ENCODE results near the gene FBXL19.

FBXL19 gene

GRCh38 chr16:30893417-30893743 lies 30.0 kb upstream of the FBXL19 start:
- Histone ChIP-seq H3K4me3 (ENCODE audit: low read length) (peak overlapping the region; percentile 85), H2AK5ac (ENCODE audit: low read length) (no peak overlapping the region), H2BK120ac (ENCODE audit: low read depth, low read length) (peak overlapping the region; percentile 23), H3K79me1 (ENCODE audit: low read length) (peaks cover 5% of the 10 kb centered on the region), H3K79me2 (ENCODE audit: control insufficient read depth, insufficient read depth, low read length) (peaks cover 4% of the 10 kb centered on the region), H4K8ac (ENCODE audit: low read depth, low read length) (no peak overlapping the region), H3K27me3 (ENCODE audit: insufficient read depth, low read length, poor library complexity) (no peaks in the 10 kb centered on the region), H2BK15ac (replicated peaks; ENCODE audit: low read depth) (no peak overlapping the region), H3K4me1 (ENCODE audit: control insufficient read depth, low read depth, low read length) (peaks cover 21% of the 10 kb centered on the region), H3K36me3 (ENCODE audit: control insufficient read depth, insufficient read depth, low read length) (peaks cover 5% of the 10 kb centered on the region), H3K4ac (ENCODE audit: low read depth, low read length) (peak overlapping the region; percentile 84), H3K27ac (ENCODE audit: low read depth, low read length) (peak overlapping the region; percentile 10), H2BK5ac (ENCODE audit: low read length) (peak overlapping the region; percentile 82), H3K56ac (ENCODE audit: low read length) (peak overlapping the region; percentile 98), H3K4me2 (ENCODE audit: low read length) (peak overlapping the region; percentile 87), H3K18ac (ENCODE audit: low read length) (peak overlapping the region; percentile 44), H3K9ac (ENCODE audit: low read length) (peak overlapping the region; percentile 99), H4K5ac (ENCODE audit: low read length) (no peak overlapping the region), H3K23ac (ENCODE audit: low read length) (no peak overlapping the region)
- no CpG with 5 or more reads among the region's 11 CpGs for WGBS (ENCODE audit: extremely low coverage, insufficient coverage, low lambda C conversion rate)
- no peak for DNase-seq

DNA sequence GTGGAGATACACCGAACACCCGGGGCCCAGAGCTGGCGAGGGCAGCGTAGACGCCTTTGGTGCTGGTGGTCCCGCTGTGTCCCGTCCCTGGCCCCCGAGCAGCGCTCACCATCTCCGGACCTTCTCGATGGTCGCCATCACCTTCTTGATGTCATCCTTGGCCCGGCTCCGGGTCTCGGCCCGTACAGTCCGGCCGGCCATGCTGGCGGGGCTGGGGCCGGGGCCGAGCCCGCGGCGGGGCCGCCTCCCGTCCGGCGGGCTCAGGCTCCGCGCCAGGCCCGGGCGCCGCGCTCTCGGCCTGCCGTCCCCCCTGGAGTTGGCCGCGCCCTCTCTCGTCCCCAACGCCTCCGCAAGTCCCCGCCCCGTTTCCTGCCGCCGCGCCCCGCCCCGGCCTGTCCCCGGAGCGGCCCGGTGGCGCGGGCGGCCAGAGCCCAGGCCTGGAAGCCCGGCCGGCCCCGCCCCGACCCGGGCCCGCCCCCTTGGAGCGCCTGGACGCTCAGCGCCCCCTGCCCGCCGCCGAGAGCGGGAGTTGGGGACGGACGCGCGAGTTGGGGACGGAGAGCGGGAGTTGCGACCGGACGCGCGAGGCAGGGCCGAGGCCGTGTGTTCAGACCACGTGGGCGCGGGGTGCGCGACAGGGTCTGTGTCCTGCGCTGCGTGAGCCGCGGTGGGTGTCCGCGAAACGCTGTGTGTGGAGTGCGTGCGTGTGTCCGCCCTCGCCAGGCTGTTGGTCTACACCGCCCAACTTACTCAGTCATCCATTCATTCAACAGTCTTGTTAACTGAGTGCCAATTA lies 29.4 kb upstream of the FBXL19 start, which contains the start of gene BCL7C:
TSS of gene BCL7C (minus strand) at position 334 of the 796 bp plus-strand sequence. CDS start at position 201, 133 bp downstream.
- peak within 1 kb of the TSS; percentile 45 for H3K18ac ChIP-seq (ENCODE audit: low read length)
- H3K4me1 ChIP-seq (ENCODE audit: control insufficient read depth, low read depth, low read length): peaks cover 21% of the 10 kb centered on the region
- no peak within 1 kb of the TSS for H4K8ac ChIP-seq (ENCODE audit: low read depth, low read length)
- H3K4ac ChIP-seq (ENCODE audit: low read depth, low read length): peak within 1 kb of the TSS; percentile 84
- H3K36me3 ChIP-seq (ENCODE audit: control insufficient read depth, insufficient read depth, low read length): peaks cover 2% of the 10 kb centered on the region
- H2AK5ac ChIP-seq (ENCODE audit: low read length): peak within 1 kb of the TSS; percentile 85
- H3K4me2 ChIP-seq (ENCODE audit: low read length): peak within 1 kb of the TSS; percentile 98
- H4K5ac ChIP-seq (ENCODE audit: low read length): peak within 1 kb of the TSS; percentile 2
- peak within 1 kb of the TSS; percentile 100 for H3K56ac ChIP-seq (ENCODE audit: low read length)
- H2BK15ac ChIP-seq (replicated peaks; ENCODE audit: low read depth): no peak within 1 kb of the TSS
- H2BK5ac ChIP-seq (ENCODE audit: low read length): peak within 1 kb of the TSS; percentile 98
- peak within 1 kb of the TSS; percentile 23 for H2BK120ac ChIP-seq (ENCODE audit: low read depth, low read length)
- H3K4me3 ChIP-seq (ENCODE audit: low read length): peak within 1 kb of the TSS; percentile 85
- no peaks in the 10 kb centered on the region for H3K27me3 ChIP-seq (ENCODE audit: insufficient read depth, low read length, poor library complexity)
- DNase-seq: peak; percentile 94
- WGBS (ENCODE audit: extremely low coverage, insufficient coverage, low lambda C conversion rate): no CpG with 5 or more reads among the region's 97 CpGs
- peak within 1 kb of the TSS; percentile 100 for H3K23ac ChIP-seq (ENCODE audit: low read length)
- H3K9ac ChIP-seq (ENCODE audit: low read length): peak within 1 kb of the TSS; percentile 99
- H3K79me2 ChIP-seq (ENCODE audit: control insufficient read depth, insufficient read depth, low read length): peaks cover 4% of the 10 kb centered on the region
- peak within 1 kb of the TSS; percentile 79 for H3K27ac ChIP-seq (ENCODE audit: low read depth, low read length)
- peaks cover 5% of the 10 kb centered on the region for H3K79me1 ChIP-seq (ENCODE audit: low read length)

DNA sequence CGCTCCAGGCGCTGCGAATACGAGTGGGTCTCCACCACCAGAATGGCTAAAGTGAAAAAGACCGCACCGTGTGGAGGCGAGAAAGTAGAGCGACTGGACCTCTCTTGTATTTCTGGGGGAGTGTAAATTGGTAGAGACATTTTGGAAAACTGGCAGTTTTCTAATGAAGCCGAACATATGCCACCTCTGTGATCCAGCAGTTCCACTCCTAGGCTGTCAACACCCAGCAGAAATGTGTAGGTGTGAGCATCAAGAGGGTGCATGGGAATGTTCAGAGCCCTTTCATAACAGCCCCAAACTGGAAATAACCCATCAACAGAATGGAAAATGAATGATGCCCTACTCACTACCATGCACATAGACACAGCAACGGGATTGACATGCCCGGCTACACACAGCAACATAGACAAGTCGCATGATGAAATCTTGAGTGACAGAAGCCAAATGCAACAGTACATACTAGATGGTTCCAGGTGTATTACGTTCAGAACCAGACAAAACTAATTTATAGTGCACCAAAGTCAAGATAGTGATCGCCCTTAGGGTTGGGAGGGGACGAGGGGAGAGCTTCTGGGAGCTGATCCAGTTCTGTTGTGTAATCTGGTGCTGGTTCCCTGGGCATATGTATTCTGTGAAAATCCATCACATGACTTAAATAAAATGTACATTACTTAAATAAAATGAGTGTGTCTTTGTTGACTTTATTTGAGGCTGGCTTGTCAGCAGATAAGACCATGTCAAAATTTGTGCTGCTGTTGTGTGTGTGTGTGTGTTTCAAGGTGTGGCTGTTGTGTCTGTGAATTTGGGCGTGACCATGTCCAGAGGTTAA lies 28.6 kb upstream of the FBXL19 start:
- Histone ChIP-seq H3K9ac (ENCODE audit: low read length) (peak overlapping the region; percentile 96), H3K36me3 (ENCODE audit: control insufficient read depth, insufficient read depth, low read length) (no peaks in the 10 kb centered on the region), H2BK120ac (ENCODE audit: low read depth, low read length) (no peak overlapping the region), H3K4me3 (ENCODE audit: low read length) (peak overlapping the region; percentile 52), H3K79me2 (ENCODE audit: control insufficient read depth, insufficient read depth, low read length) (peaks cover 4% of the 10 kb centered on the region), H3K23ac (ENCODE audit: low read length) (peak overlapping the region; percentile 100), H3K79me1 (ENCODE audit: low read length) (peaks cover 5% of the 10 kb centered on the region), H3K18ac (ENCODE audit: low read length) (peak overlapping the region; percentile 45), H3K56ac (ENCODE audit: low read length) (peak overlapping the region; percentile 100), H3K27me3 (ENCODE audit: insufficient read depth, low read length, poor library complexity) (no peaks in the 10 kb centered on the region), H2BK5ac (ENCODE audit: low read length) (peak overlapping the region; percentile 98), H4K5ac (ENCODE audit: low read length) (peak overlapping the region; percentile 2), H3K4me2 (ENCODE audit: low read length) (peak overlapping the region; percentile 98), H4K8ac (ENCODE audit: low read depth, low read length) (no peak overlapping the region), H3K4me1 (ENCODE audit: control insufficient read depth, low read depth, low read length) (peaks cover 21% of the 10 kb centered on the region), H3K27ac (ENCODE audit: low read depth, low read length) (peak overlapping the region; percentile 97), H2BK15ac (replicated peaks; ENCODE audit: low read depth) (no peak overlapping the region), H2AK5ac (ENCODE audit: low read length) (peak overlapping the region; percentile 85), H3K4ac (ENCODE audit: low read depth, low read length) (peak overlapping the region; percentile 25)
- no CpG with 5 or more reads among the region's 16 CpGs for WGBS (ENCODE audit: extremely low coverage, insufficient coverage, low lambda C conversion rate)
- no peak for DNase-seq

DNA sequence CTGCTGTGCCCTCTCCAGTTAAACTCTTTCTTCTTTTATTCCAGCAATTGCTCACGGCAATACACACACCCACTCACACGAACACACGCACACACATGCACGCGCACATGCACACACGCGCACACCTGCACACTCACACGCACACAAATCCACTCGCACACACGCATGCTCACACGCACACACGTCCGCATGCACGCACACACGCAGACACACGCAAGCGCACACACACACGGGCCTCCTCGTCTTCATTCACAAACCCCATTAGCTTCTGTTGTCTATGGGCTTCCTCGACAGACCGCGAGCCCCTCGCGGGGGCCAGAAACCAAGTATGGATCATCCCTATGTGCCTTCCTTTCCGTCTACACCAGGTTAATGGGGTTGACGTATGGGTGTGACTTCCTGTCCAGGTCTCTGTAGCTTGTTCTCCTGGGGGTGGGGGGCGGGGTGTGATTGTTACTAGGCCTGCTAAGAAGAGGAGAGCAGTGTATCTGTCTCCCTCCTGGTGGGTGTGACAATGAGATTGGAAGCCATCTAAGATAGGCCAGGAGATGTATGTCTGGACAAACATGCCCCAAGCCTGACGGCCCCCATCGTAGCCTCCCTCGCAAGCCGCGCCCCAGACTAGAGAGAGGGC lies 27.6 kb upstream of the FBXL19 start:
- Histone ChIP-seq H3K4me1 (ENCODE audit: control insufficient read depth, low read depth, low read length) (peaks cover 21% of the 10 kb centered on the region), H3K79me2 (ENCODE audit: control insufficient read depth, insufficient read depth, low read length) (peaks cover 4% of the 10 kb centered on the region), H2BK15ac (replicated peaks; ENCODE audit: low read depth) (no peak overlapping the region), H3K56ac (ENCODE audit: low read length) (peak overlapping the region; percentile 99), H3K23ac (ENCODE audit: low read length) (peak overlapping the region; percentile 100), H3K79me1 (ENCODE audit: low read length) (peaks cover 5% of the 10 kb centered on the region), H3K4ac (ENCODE audit: low read depth, low read length) (peak overlapping the region; percentile 96), H3K9ac (ENCODE audit: low read length) (peak overlapping the region; percentile 92), H3K27ac (ENCODE audit: low read depth, low read length) (peak overlapping the region; percentile 97), H2AK5ac (ENCODE audit: low read length) (peak overlapping the region; percentile 100), H3K27me3 (ENCODE audit: insufficient read depth, low read length, poor library complexity) (no peaks in the 10 kb centered on the region), H3K18ac (ENCODE audit: low read length) (peak overlapping the region; percentile 94), H2BK120ac (ENCODE audit: low read depth, low read length) (peak overlapping the region; percentile 47), H4K8ac (ENCODE audit: low read depth, low read length) (no peak overlapping the region), H2BK5ac (ENCODE audit: low read length) (peak overlapping the region; percentile 100), H4K5ac (ENCODE audit: low read length) (no peak overlapping the region), H3K36me3 (ENCODE audit: control insufficient read depth, insufficient read depth, low read length) (no peaks in the 10 kb centered on the region), H3K4me3 (ENCODE audit: low read length) (no peak overlapping the region), H3K4me2 (ENCODE audit: low read length) (peak overlapping the region; percentile 77)
- 100% methylated on average over 4 of the region's 32 CpGs for WGBS (ENCODE audit: extremely low coverage, insufficient coverage, low lambda C conversion rate)
- peak; percentile 99 for DNase-seq

GRCh38 chr16:30896261-30896888 lies 27.0 kb upstream of the FBXL19 start, which contains the start of gene CTF1:
Gene CTF1, plus strand, starts transcription at chr16:30896614. Its CDS starts 30 bp downstream, at chr16:30896644.
- Histone ChIP-seq H3K79me1 (ENCODE audit: low read length) (peaks cover 5% of the 10 kb centered on the region), H3K27ac (ENCODE audit: low read depth, low read length) (peak within 1 kb of the TSS; percentile 97), H2BK120ac (ENCODE audit: low read depth, low read length) (peak within 1 kb of the TSS; percentile 93), H3K9ac (ENCODE audit: low read length) (peak within 1 kb of the TSS; percentile 92), H3K4ac (ENCODE audit: low read depth, low read length) (peak within 1 kb of the TSS; percentile 96), H3K4me2 (ENCODE audit: low read length) (peak within 1 kb of the TSS; percentile 77), H3K36me3 (ENCODE audit: control insufficient read depth, insufficient read depth, low read length) (no peaks in the 10 kb centered on the region), H3K56ac (ENCODE audit: low read length) (peak within 1 kb of the TSS; percentile 99), H3K27me3 (ENCODE audit: insufficient read depth, low read length, poor library complexity) (no peaks in the 10 kb centered on the region), H4K8ac (ENCODE audit: low read depth, low read length) (no peak within 1 kb of the TSS), H3K4me1 (ENCODE audit: control insufficient read depth, low read depth, low read length) (peaks cover 21% of the 10 kb centered on the region), H3K4me3 (ENCODE audit: low read length) (peak within 1 kb of the TSS; percentile 42), H2AK5ac (ENCODE audit: low read length) (peak within 1 kb of the TSS; percentile 100), H4K5ac (ENCODE audit: low read length) (peak within 1 kb of the TSS; percentile 51), H3K79me2 (ENCODE audit: control insufficient read depth, insufficient read depth, low read length) (peaks cover 4% of the 10 kb centered on the region), H2BK15ac (replicated peaks; ENCODE audit: low read depth) (no peak within 1 kb of the TSS), H2BK5ac (ENCODE audit: low read length) (peak within 1 kb of the TSS; percentile 100), H3K23ac (ENCODE audit: low read length) (peak within 1 kb of the TSS; percentile 100), H3K18ac (ENCODE audit: low read length) (peak within 1 kb of the TSS; percentile 94)
- no CpG with 5 or more reads among the region's 31 CpGs for WGBS (ENCODE audit: extremely low coverage, insufficient coverage, low lambda C conversion rate)
- DNase-seq: peak; percentile 94

Measured in mesendoderm (in vitro differentiated cells).